HepG2 (cell line): ENCODE results near the gene PRPF38B. TPM values are rescaled to one million over a fixed set of nuclear protein-coding genes. Genes with fewer than 3 reads are reported as not detected.

Experiments
- DMAP1 ChIP-seq: IDR thresholded peaks from 2 replicates; pipeline ENCODE4 v1.6.1; 2016
- MEIS2 ChIP-seq: sonication (generic); formaldehyde crosslinking; IDR thresholded peaks from 2 replicates; pipeline ENCODE4 v1.9.0; 2021; ENCODE audit warnings: mild to moderate bottlenecking, missing genetic modification reagents
- MYPOP ChIP-seq: sonication (generic); formaldehyde crosslinking; IDR thresholded peaks from 2 replicates; pipeline ENCODE4 v1.8.1; 2023; ENCODE audit warnings: mild to moderate bottlenecking, moderate library complexity, missing genetic modification reagents
- NFIC ChIP-seq: IDR thresholded peaks from 2 replicates; pipeline ENCODE4 v1.6.1; 2012; ENCODE audit warnings: mild to moderate bottlenecking, low read length, inconsistent platforms
- PATZ1 ChIP-seq: sonication (generic); formaldehyde crosslinking; IDR thresholded peaks from 2 replicates; pipeline ENCODE4 v1.4.0; 2020; ENCODE audit warnings: missing genetic modification reagents
- PITX1 ChIP-seq: sonication (generic); formaldehyde crosslinking; IDR thresholded peaks from 2 replicates; pipeline ENCODE4 v1.5.1; 2020; ENCODE audit warnings: mild to moderate bottlenecking, missing genetic modification reagents
- RAD21 ChIP-seq: fragments of 450-650 bp; formaldehyde crosslinking; IDR thresholded peaks from 2 replicates; pipeline ENCODE4 v1.5.0; 2020; ENCODE audit warnings: mild to moderate bottlenecking
- SRSF9 ChIP-seq: fragments of 200-400 bp; formaldehyde crosslinking; IDR thresholded peaks from 2 replicates; pipeline ENCODE4 v1.6.1; 2018; ENCODE audit warnings: borderline replicate concordance, mild to moderate bottlenecking, low read depth, low read length; ENCODE audit not compliant: insufficient read depth, poor library complexity, severe bottlenecking
- ZIK1 ChIP-seq: sonication (generic); formaldehyde crosslinking; IDR thresholded peaks from 2 replicates; pipeline ENCODE4 v1.5.0; 2020; ENCODE audit warnings: mild to moderate bottlenecking, low read depth, missing genetic modification reagents, borderline replicate concordance
- ZNF136 ChIP-seq: sonication (generic); formaldehyde crosslinking; IDR thresholded peaks from 2 replicates; pipeline ENCODE4 v1.8.1; 2022; ENCODE audit warnings: low read depth, mild to moderate bottlenecking, moderate library complexity, missing genetic modification reagents
- ZNF142 ChIP-seq: sonication (generic); formaldehyde crosslinking; IDR thresholded peaks from 2 replicates; pipeline ENCODE4 v1.4.0; 2020; ENCODE audit warnings: missing genetic modification reagents
- ZNF18 ChIP-seq: sonication (generic); formaldehyde crosslinking; IDR thresholded peaks from 2 replicates; pipeline ENCODE4 v1.8.0; 2022; ENCODE audit warnings: mild to moderate bottlenecking, missing genetic modification reagents; ENCODE audit not compliant: insufficient replicate concordance
- ZNF329 ChIP-seq: sonication (generic); formaldehyde crosslinking; IDR thresholded peaks from 2 replicates; pipeline ENCODE4 v1.9.0; 2021; ENCODE audit warnings: low read depth, mild to moderate bottlenecking, missing genetic modification reagents
- ZNF333 ChIP-seq: sonication (generic); formaldehyde crosslinking; IDR thresholded peaks from 2 replicates; pipeline ENCODE4 v1.4.0; 2020; ENCODE audit warnings: mild to moderate bottlenecking, missing genetic modification reagents, borderline replicate concordance
- ZNF34 ChIP-seq: sonication (generic); formaldehyde crosslinking; IDR thresholded peaks from 2 replicates; pipeline ENCODE4 v1.4.0; 2020; ENCODE audit warnings: mild to moderate bottlenecking, missing genetic modification reagents, borderline replicate concordance
- ZNF652 ChIP-seq: IDR thresholded peaks from 2 replicates; pipeline ENCODE4 v1.6.1; 2016; ENCODE audit warnings: low read depth, borderline replicate concordance
- ZNF670 ChIP-seq: sonication (generic); formaldehyde crosslinking; IDR thresholded peaks from 2 replicates; pipeline ENCODE4 v1.8.0; 2022; ENCODE audit warnings: mild to moderate bottlenecking, missing genetic modification reagents, borderline replicate concordance
- polyA plus RNA-seq, 8 experiments: library from polyadenylated mRNA; depleted of rRNA in 3 of 8; stranded (reverse) in 7 of 8; unstranded in 1 of 8; fragments of >200 nt; fragmentation: Illumina TruSeq in 4 of 8; extraction: Trizol in 4 of 8; gene quantifications; 2 replicates each; pipeline versions ENCODE4 v1.2.1 to v1.2.3, GENCODE V29; 2011 to 2016; ENCODE audit warnings: low read depth in 4 of 8, missing spikeins in 1 of 8, mixed read lengths in 1 of 8; ENCODE audit not compliant: insufficient read depth in 1 of 8
- total RNA-seq, 5 experiments: library from RNA; depleted of rRNA; stranded (reverse); fragments of >200 nt; fragmentation: Illumina TruSeq; extraction: Trizol; gene quantifications; 2 replicates each; pipeline ENCODE4 v1.2.3, GENCODE V29; 2016; ENCODE audit warnings: low read depth in 1 of 5

The PRPF38B gene
- total and polyA plus RNA-seq, 2 of the 13 experiments (the other 11 are each of a cell fraction or from before 2014, with no cell fraction given) = 25.7 to 29.7 TPM

- TF ChIP-seq ZNF142 (peak; percentile 85), DMAP1 (peak; percentile 59; the same call in 1 of the 2 replicates), ZIK1 (no peak; the same call in 1 of the 2 replicates), ZNF329 (CRISPR knock-in tag) (no peak), ZNF136 (CRISPR knock-in tag) (peak; percentile 97; the same call in 1 of the 2 replicates), SRSF9 (no peak), MYPOP (no peak), RAD21 (CRISPR knock-in tag) (no peak; the same call in 1 of the 2 replicates), NFIC (no peak), PITX1 (CRISPR knock-in tag) (no peak), ZNF18 (CRISPR knock-in tag) (no peak), PATZ1 (CRISPR knock-in tag) (peak; percentile 45; the same call in 1 of the 2 replicates), MEIS2 (peak; percentile 84; the same call in 1 of the 2 replicates), ZNF34 (no peak; the same call in 1 of the 2 replicates), ZNF670 (no peak; the same call in 1 of the 2 replicates), ZNF333 (no peak), ZNF652 (CRISPR knock-in tag) (no peak)
Observed at GRCh38 chr1:108746382-108747170, 54.5 kb downstream of the PRPF38B start, which contains the start of gene STXBP3 (continued).
